ENCODE data around the gene PLIN3.

PLIN3 gene

DNA sequence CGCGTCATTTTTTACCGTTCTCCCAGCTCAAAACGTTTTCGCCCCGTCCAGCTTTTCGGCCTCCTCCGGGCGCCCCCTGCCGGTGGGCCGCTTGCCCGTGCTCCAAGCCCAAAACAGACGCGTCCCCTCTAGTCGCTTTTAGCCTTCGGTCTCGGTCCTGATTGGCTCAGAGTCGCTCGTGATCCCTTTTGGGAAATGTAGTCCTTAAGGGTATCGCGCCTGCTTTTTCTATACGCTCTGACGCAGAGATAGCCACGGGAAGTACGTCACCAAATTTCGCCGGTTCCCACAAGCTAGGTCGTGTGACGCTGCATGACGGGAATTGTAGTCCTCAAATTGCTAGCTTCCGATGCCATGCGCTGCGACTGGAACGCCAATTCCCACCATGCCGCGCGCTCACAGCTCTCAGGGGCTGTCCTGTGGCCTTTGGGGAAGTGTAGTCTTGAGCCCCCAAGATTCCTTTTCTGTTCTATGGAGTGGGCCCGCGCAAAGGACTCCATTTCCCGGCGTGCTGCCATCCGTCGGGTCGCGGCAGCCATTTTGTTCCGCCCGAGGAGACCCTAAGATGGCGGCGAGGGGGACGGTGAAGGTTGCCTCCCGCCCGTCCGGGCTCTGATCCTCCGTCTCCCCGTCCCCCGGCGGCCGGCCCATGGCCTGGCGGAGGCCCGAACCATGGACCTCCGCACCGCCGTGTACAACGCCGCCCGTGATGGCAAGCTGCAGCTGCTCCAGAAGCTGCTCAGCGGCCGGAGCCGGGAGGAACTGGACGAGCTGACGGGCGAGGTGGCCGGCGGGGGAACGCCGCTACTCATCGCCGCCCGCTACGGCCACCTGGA lies 76.1 kb downstream of the PLIN3 start, which contains the start of gene FEM1A:
Gene FEM1A, plus strand, starts transcription at position 552 of the 836 bp plus-strand sequence. Its CDS starts 121 bp downstream, at position 673.
- no peaks in the 10 kb centered on the region for H3K9me3 Mint-ChIP-seq
- peak; percentile 96 for ATAC-seq

More for the DNA sequence above, 76.1 kb downstream of the PLIN3 start, which contains the start of gene FEM1A:
- Mint-ChIP-seq H3K27ac (peak within 1 kb of the TSS; percentile 90), H3K36me3 (peaks cover 46% of the 10 kb centered on the region), H3K4me1 (peaks cover 33% of the 10 kb centered on the region), H3K4me3 (peak within 1 kb of the TSS; percentile 79)
- DNase-seq (ENCODE audit: low spot score in 2 of 2) = peak; percentile 98 to 99

Data from stimulated activated effector memory CD8-positive, alpha-beta T cell treated with anti-CD3 and anti-CD28 coated beads, Interleukin-12 subunit alpha, Interleukin-12 subunit beta, amount 100 ng/mL, for 72 hours (primary cell).